HL-60 (cell line): Measurements from ENCODE around the gene CLOCK.

Experiments
- DNase-seq, 2 experiments: peaks; one replicate each; pipeline ENCODE4 v3.0.0-alpha.2; 2010 to 2020; ENCODE audit warnings: low read depth in 1 of 2, low spot score in 1 of 2
- H3K27ac ChIP-seq: fragments of 250-450 bp; sonication (Bioruptor Pico); replicated peaks from 2 replicates; pipeline ENCODE4 v1.5.1; 2020; ENCODE audit warnings: mild to moderate bottlenecking, moderate library complexity
- H3K27me3 ChIP-seq: fragments of 250-450 bp; sonication (Bioruptor Pico); 2 replicates; pipeline ENCODE4 v1.5.1; 2021; ENCODE audit warnings: mild to moderate bottlenecking, moderate library complexity; ENCODE audit not compliant: insufficient read depth, poor library complexity, severe bottlenecking
- H3K4me3 ChIP-seq: replicated peaks from 2 replicates; pipeline ENCODE4 v1.5.1; 2011; ENCODE audit warnings: mild to moderate bottlenecking, control low read depth, low read length; ENCODE audit not compliant: insufficient read depth
- CTCF ChIP-seq: IDR thresholded peaks from one replicate; pipeline ENCODE4 v1.5.1; 2011; ENCODE audit warnings: low read length, control low read depth, inconsistent platforms; ENCODE audit not compliant: insufficient read depth
- GABPA ChIP-seq: IDR thresholded peaks from 2 replicates; pipeline ENCODE4 v1.6.1; 2012; ENCODE audit warnings: low read depth
- POLR2AphosphoS5 ChIP-seq: IDR thresholded peaks from 2 replicates; pipeline ENCODE4 v1.6.1; 2012; ENCODE audit warnings: low read depth
- SPI1 ChIP-seq: IDR thresholded peaks from 2 replicates; pipeline ENCODE4 v1.6.1; 2012; ENCODE audit warnings: low read depth, mild to moderate bottlenecking, borderline replicate concordance
- TF ChIP-seq, protein P1 (sequence below): IDR thresholded peaks from 2 replicates; pipeline ENCODE4 v1.6.1; 2012; ENCODE audit warnings: low read depth; ENCODE audit not compliant: insufficient replicate concordance

CLOCK gene

GRCh38 chr4:55547918-55548317 is 1.2 kb upstream of the CLOCK start:
- no peak for TF ChIP-seq GABPA
- no peak for TF ChIP-seq POLR2AphosphoS5
- TF ChIP-seq SPI1: no peak
- TF ChIP-seq, protein P1, sequence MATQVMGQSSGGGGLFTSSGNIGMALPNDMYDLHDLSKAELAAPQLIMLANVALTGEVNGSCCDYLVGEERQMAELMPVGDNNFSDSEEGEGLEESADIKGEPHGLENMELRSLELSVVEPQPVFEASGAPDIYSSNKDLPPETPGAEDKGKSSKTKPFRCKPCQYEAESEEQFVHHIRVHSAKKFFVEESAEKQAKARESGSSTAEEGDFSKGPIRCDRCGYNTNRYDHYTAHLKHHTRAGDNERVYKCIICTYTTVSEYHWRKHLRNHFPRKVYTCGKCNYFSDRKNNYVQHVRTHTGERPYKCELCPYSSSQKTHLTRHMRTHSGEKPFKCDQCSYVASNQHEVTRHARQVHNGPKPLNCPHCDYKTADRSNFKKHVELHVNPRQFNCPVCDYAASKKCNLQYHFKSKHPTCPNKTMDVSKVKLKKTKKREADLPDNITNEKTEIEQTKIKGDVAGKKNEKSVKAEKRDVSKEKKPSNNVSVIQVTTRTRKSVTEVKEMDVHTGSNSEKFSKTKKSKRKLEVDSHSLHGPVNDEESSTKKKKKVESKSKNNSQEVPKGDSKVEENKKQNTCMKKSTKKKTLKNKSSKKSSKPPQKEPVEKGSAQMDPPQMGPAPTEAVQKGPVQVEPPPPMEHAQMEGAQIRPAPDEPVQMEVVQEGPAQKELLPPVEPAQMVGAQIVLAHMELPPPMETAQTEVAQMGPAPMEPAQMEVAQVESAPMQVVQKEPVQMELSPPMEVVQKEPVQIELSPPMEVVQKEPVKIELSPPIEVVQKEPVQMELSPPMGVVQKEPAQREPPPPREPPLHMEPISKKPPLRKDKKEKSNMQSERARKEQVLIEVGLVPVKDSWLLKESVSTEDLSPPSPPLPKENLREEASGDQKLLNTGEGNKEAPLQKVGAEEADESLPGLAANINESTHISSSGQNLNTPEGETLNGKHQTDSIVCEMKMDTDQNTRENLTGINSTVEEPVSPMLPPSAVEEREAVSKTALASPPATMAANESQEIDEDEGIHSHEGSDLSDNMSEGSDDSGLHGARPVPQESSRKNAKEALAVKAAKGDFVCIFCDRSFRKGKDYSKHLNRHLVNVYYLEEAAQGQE: no peak
- no peak for TF ChIP-seq CTCF
- DNase-seq: no peak
- Histone ChIP-seq H3K4me3 (no peak overlapping the region), H3K27ac (no peak overlapping the region), H3K27me3 (no peaks in the 10 kb centered on the region)

GRCh38 chr4:55547466-55547770 is 709 bp upstream of the CLOCK start:
- peak overlapping the region; percentile 70 for H3K4me3 ChIP-seq
- DNase-seq: no peak
- H3K27me3 ChIP-seq: no peaks in the 10 kb centered on the region
- TF ChIP-seq, protein P1: no peak
- TF ChIP-seq POLR2AphosphoS5 (no peak), GABPA (no peak), SPI1 (no peak), CTCF (no peak)
- no peak overlapping the region for H3K27ac ChIP-seq

DNA sequence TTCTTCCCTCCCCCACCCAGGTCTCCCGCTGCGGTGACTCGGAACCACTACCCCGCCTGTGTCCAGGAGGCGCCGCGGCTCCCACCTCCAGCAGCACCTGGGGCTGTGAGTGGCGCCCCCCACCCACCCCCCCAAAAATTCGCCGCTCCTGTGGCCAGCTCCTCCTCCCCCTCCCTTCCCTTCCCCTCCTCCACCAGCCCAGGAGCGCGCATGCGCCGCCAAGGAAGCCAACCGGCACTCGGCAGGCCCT is 278 bp downstream of the CLOCK start:
- H3K27ac ChIP-seq: peak overlapping the region; percentile 92
- TF ChIP-seq, protein P1: no peak
- TF ChIP-seq GABPA (no peak), CTCF (no peak), POLR2AphosphoS5 (no peak), SPI1 (no peak)
- H3K27me3 ChIP-seq: no peaks in the 10 kb centered on the region
- DNase-seq: no peak
- H3K4me3 ChIP-seq: peak overlapping the region; percentile 70
